ENCODE measurements around the gene EMC7.
"Not testable (repeated sequence)": the region's sequence is repeated elsewhere in the genome, so short reads cannot be mapped to it uniquely, and the experiment has no call there.

The EMC7 gene

GRCh38 chr15:34101366-34102174 is at the start of gene EMC7, which contains the start of gene PGBD4:
TSS of gene EMC7 (minus strand) at chr15:34101862. CDS start at chr15:34101839, 23 bp downstream.
TSS of gene PGBD4 (plus strand) at chr15:34102083. CDS start at chr15:34102532, 449 bp downstream.
- peak; percentile 95 to 98 (median 98) for DNase-seq (ENCODE audit: low read depth in 3 of 3)

- no peak for DNase-seq (ENCODE audit: low read depth in 3 of 3)
Observed at GRCh38 chr15:34147371-34148140, 45.9 kb upstream of the EMC7 start.

GRCh38 chr15:34133511-34133910 is 31.8 kb upstream of the EMC7 start:
- DNase-seq (ENCODE audit: low read depth in 3 of 3), result no peak

GRCh38 chr15:34132881-34133280 is 31.2 kb upstream of the EMC7 start:
- no peak for DNase-seq (ENCODE audit: low read depth in 3 of 3)

GRCh38 chr15:34128898-34129297 is 27.2 kb upstream of the EMC7 start:
- DNase-seq (ENCODE audit: low read depth in 3 of 3), result no peak

GRCh38 chr15:34126522-34126921 is 24.9 kb upstream of the EMC7 start:
- no peak for DNase-seq (ENCODE audit: low read depth in 3 of 3)

GRCh38 chr15:34125945-34126344 is 24.3 kb upstream of the EMC7 start:
- DNase-seq (ENCODE audit: low read depth in 3 of 3), result no peak

GRCh38 chr15:34124651-34125050 is 23.0 kb upstream of the EMC7 start:
- DNase-seq (ENCODE audit: low read depth in 3 of 3), result no peak

- no peak for DNase-seq (ENCODE audit: low read depth in 3 of 3)
Observed at GRCh38 chr15:34122771-34123183, 21.1 kb upstream of the EMC7 start.

GRCh38 chr15:34121786-34122185 is 20.1 kb upstream of the EMC7 start:
- not testable (repeated sequence) for DNase-seq (ENCODE audit: low read depth in 3 of 3)

- DNase-seq (ENCODE audit: low read depth in 3 of 3), result not testable (repeated sequence)
Observed at GRCh38 chr15:34120420-34120819, 18.8 kb upstream of the EMC7 start.

GRCh38 chr15:34119291-34119690 is 17.6 kb upstream of the EMC7 start:
- DNase-seq (ENCODE audit: low read depth in 3 of 3), result no peak

GRCh38 chr15:34116620-34117019 is 15.0 kb upstream of the EMC7 start:
- no peak for DNase-seq (ENCODE audit: low read depth in 3 of 3)

- DNase-seq (ENCODE audit: low read depth in 3 of 3), result no peak
Observed at GRCh38 chr15:34114739-34115138, 13.1 kb upstream of the EMC7 start.

GRCh38 chr15:34114215-34114614 is 12.6 kb upstream of the EMC7 start:
- DNase-seq (ENCODE audit: low read depth in 3 of 3), result no peak

- no peak for DNase-seq (ENCODE audit: low read depth in 3 of 3)
Observed at GRCh38 chr15:34111488-34111887, 9.8 kb upstream of the EMC7 start.

- no peak for DNase-seq (ENCODE audit: low read depth in 3 of 3)
Observed at GRCh38 chr15:34109797-34110663, 8.4 kb upstream of the EMC7 start.

GRCh38 chr15:34107315-34107714 is 5.7 kb upstream of the EMC7 start:
- no peak for DNase-seq (ENCODE audit: low read depth in 3 of 3)

GRCh38 chr15:34106423-34106822 is 4.8 kb upstream of the EMC7 start:
- no peak for DNase-seq (ENCODE audit: low read depth in 3 of 3)

- no peak for DNase-seq (ENCODE audit: low read depth in 3 of 3)
Observed at GRCh38 chr15:34102175-34102925, 688 bp upstream of the EMC7 start.

- no peak for DNase-seq (ENCODE audit: low read depth in 3 of 3)
Observed at GRCh38 chr15:34099914-34100313, 1.7 kb downstream of the EMC7 start.
